K562 (cell line): ENCODE measurements around the gene ZFYVE27. TPM values are rescaled to one million over a fixed set of nuclear protein-coding genes. Genes with fewer than 3 reads are reported as not detected.
A peak's percentile ranks its signal among the peaks of the same experiment; 100 is the strongest.

Experiments
- BRCA1 ChIP-seq, 2 experiments: fragments of 450-650 bp in 1 of 2; sonication (generic) in 1 of 2; formaldehyde crosslinking in 1 of 2; IDR thresholded peaks; 2 replicates each; pipeline versions ENCODE4 v1.5.0 to v1.6.1; 2017 to 2020; ENCODE audit warnings: mild to moderate bottlenecking in 1 of 2, missing genetic modification reagents in 1 of 2
- CEBPG ChIP-seq, 3 experiments: fragments of 200-800 bp in 1 of 3; sonication (Bioruptor generic) in 1 of 3; sonication (generic) in 1 of 3; formaldehyde crosslinking in 1 of 3; IDR thresholded peaks in 2 of 3; conservative IDR thresholded peaks in 1 of 3; 2 replicates each; pipeline versions ENCODE4 v1.6.1 to v1.8.0; 2016 to 2022; ENCODE audit warnings: missing compliant biosample characterization in 2 of 3, missing genetic modification characterization in 2 of 3, mild to moderate bottlenecking in 1 of 3, missing genetic modification reagents in 1 of 3
- FOXJ3 ChIP-seq: sonication (generic); formaldehyde crosslinking; IDR thresholded peaks from 2 replicates; pipeline ENCODE4 v1.4.0; 2020; ENCODE audit warnings: mild to moderate bottlenecking, missing genetic modification reagents
- HMG20A ChIP-seq: fragments of 450-650 bp; formaldehyde crosslinking; conservative IDR thresholded peaks from 2 replicates; pipeline ENCODE4 v1.4.0; 2020; ENCODE audit warnings: mild to moderate bottlenecking, mixed read lengths
- HNRNPLL ChIP-seq: fragments of 200-400 bp; formaldehyde crosslinking; IDR thresholded peaks from 2 replicates; pipeline ENCODE4 v1.6.1; 2017; ENCODE audit warnings: low read length, low read depth, mild to moderate bottlenecking; ENCODE audit not compliant: poor library complexity, severe bottlenecking
- HSF4 ChIP-seq: fragments of 250-450 bp; sonication (Bioruptor Pico); IDR thresholded peaks from 2 replicates; pipeline ENCODE4 v2.1.2; 2022; ENCODE audit warnings: mild to moderate bottlenecking, moderate library complexity, borderline replicate concordance
- KLF10 ChIP-seq: fragments of 250-450 bp; sonication (Bioruptor Pico); IDR thresholded peaks from 2 replicates; pipeline ENCODE4 v1.6.1; 2021; ENCODE audit warnings: matching md5 sums
- MIER1 ChIP-seq: fragments of 450-650 bp; IDR thresholded peaks from 2 replicates; pipeline ENCODE4 v1.6.1; 2016; ENCODE audit warnings: antibody characterized with exemption, mild to moderate bottlenecking, low read depth
- SIN3A ChIP-seq, 2 experiments: fragments of 150-350 bp in 1 of 2; IDR thresholded peaks; 2 replicates each; pipeline ENCODE4 v1.6.1; 2011 to 2016; ENCODE audit warnings: borderline replicate concordance in 2 of 2, low read depth in 2 of 2, low read length in 2 of 2, mild to moderate bottlenecking in 2 of 2, moderate library complexity in 2 of 2; ENCODE audit not compliant: control insufficient read depth in 1 of 2
- ZBTB12 ChIP-seq: fragments of 250-450 bp; sonication (Bioruptor Pico); IDR thresholded peaks from 2 replicates; pipeline ENCODE4 v1.4.0; 2020
- ZNF609 ChIP-seq: sonication (generic); formaldehyde crosslinking; IDR thresholded peaks from 2 replicates; pipeline ENCODE4 v1.8.1; 2023; ENCODE audit warnings: missing genetic modification reagents, mild to moderate bottlenecking, borderline replicate concordance
- ZNF696 ChIP-seq: fragments of 250-450 bp; sonication (Bioruptor Pico); conservative IDR thresholded peaks from 2 replicates; pipeline ENCODE4 v1.4.0; 2020; ENCODE audit warnings: mild to moderate bottlenecking, moderate library complexity
- ZNF785 ChIP-seq: fragments of 250-450 bp; sonication (Bioruptor Pico); IDR thresholded peaks from 2 replicates; pipeline ENCODE4 v1.4.0; 2020; ENCODE audit warnings: mild to moderate bottlenecking
- polyA plus RNA-seq, 8 experiments: library from polyadenylated mRNA; depleted of rRNA in 4 of 8; stranded (reverse) in 5 of 8; unstranded in 3 of 8; fragments of >200 nt; fragmentation: Nextera tagmentation in 2 of 8; fragmentation: Illumina TruSeq in 1 of 8; extraction: Ambion mirVana in 2 of 8; extraction: Trizol in 1 of 8; gene quantifications; 2 replicates each; pipeline versions ENCODE4 v1.2.1 to v1.2.3, GENCODE V29; 2011 to 2014; ENCODE audit warnings: inconsistent platforms in 1 of 8, missing spikeins in 1 of 8
- total RNA-seq, 7 experiments: library from RNA; depleted of rRNA in 6 of 7; stranded (reverse); fragments of >200 nt in 6 of 7; fragmentation: Illumina TruSeq in 2 of 7; extraction: Trizol in 2 of 7; gene quantifications; 2 replicates each; pipeline versions ENCODE4 v1.2.1 to v1.2.3, GENCODE V29; 2011 to 2021; ENCODE audit warnings: low replicate concordance in 1 of 7
- TF ChIP-seq, protein P1 (sequence below), 2 experiments: IDR thresholded peaks in 1 of 2; conservative IDR thresholded peaks in 1 of 2; 2 replicates each; pipeline ENCODE4 v1.6.1; 2016; ENCODE audit warnings: low read depth in 2 of 2, mild to moderate bottlenecking in 1 of 2, missing compliant biosample characterization in 1 of 2, missing genetic modification characterization in 1 of 2, moderate library complexity in 1 of 2

The ZFYVE27 gene
- total and polyA plus RNA-seq, 9 of the 15 experiments (the other 6 are each of a cell fraction or from before 2014, with no cell fraction given), result 0.81 to 21.9 (median 15.3) TPM

DNA sequence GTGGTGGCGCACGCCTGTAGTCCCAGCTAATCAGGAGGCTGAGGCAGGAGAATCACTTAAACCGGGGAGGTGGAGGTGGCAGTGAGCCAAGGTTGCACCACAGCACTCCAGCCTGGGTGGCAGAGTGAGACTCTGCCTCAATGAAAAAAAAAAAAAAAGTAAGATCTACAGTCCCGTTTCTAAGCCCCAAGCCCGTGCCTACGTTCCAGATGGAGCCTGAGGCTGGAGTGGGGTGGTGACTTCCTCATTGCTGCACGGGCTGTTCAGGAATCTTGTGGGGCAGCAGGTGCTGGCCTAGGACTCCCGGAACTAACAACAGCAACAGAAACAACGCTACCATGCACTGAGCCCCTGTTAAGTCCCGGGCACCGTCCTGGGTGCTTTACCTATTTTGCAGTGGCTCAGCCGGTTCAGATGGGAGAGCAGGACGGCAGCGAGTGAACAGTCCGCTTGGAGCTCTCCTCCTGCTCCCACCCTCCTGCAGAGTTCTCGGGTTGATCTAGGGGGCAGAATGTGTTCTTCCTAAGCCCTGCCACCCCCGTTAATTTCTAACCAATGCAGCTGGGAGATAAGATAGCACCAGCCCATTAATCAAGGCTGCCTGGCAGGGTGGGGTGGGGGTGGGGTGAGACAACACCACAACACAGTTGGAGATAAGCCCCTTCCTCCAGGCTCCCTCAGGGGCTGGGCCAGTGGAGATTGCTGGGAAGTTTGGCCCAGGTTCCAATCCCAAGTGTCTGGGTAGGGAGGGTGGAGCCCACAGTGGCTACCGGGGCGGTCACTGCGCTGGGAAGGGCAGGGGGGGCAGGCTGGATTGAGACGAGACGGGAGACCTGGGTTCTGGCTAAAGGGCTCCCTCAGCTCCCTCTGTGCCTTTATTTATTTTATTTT lies 51.9 kb downstream of the ZFYVE27 start (continued):
- TF ChIP-seq HNRNPLL, result no peak
- TF ChIP-seq HSF4 (CRISPR knock-in tag), result no peak
- TF ChIP-seq CEBPG (CRISPR knock-in tag; IDR thresholded peaks at IDR 0.05), result no peak
- TF ChIP-seq CEBPG (tag; conservative IDR thresholded peaks at IDR 0.05 in 1 of 2, IDR thresholded peaks at IDR 0.05 in 1 of 2), result no peak
- TF ChIP-seq HMG20A, result no peak
- TF ChIP-seq, protein P1, sequence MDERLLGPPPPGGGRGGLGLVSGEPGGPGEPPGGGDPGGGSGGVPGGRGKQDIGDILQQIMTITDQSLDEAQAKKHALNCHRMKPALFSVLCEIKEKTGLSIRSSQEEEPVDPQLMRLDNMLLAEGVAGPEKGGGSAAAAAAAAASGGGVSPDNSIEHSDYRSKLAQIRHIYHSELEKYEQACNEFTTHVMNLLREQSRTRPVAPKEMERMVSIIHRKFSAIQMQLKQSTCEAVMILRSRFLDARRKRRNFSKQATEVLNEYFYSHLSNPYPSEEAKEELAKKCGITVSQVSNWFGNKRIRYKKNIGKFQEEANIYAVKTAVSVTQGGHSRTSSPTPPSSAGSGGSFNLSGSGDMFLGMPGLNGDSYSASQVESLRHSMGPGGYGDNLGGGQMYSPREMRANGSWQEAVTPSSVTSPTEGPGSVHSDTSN (CRISPR knock-in tag; IDR thresholded peaks at IDR 0.05; ENCODE audit: low read depth), result peak; percentile 85
- TF ChIP-seq, protein P1 (tag; conservative IDR thresholded peaks at IDR 0.05; ENCODE audit: low read depth), result peak; percentile 96
- TF ChIP-seq ZNF609 (CRISPR knock-in tag), result no peak
- TF ChIP-seq ZNF785, result no peak
- no peak for TF ChIP-seq KLF10 (CRISPR knock-in tag)
- TF ChIP-seq BRCA1 (IDR thresholded peaks at IDR 0.05), result no peak
- no peak for TF ChIP-seq BRCA1 (CRISPR knock-in tag; IDR thresholded peaks at IDR 0.05)
- no peak for TF ChIP-seq SIN3A (IDR thresholded peaks at IDR 0.05; ENCODE audit: borderline replicate concordance in 2 of 2, control insufficient read depth in 1 of 2, low read depth in 2 of 2, low read length in 2 of 2)
- TF ChIP-seq ZNF696, result no peak
- no peak for TF ChIP-seq ZBTB12 (CRISPR knock-in tag)
- no peak for TF ChIP-seq MIER1
- no peak for TF ChIP-seq FOXJ3 (CRISPR knock-in tag)
